HepG2 (cell line): ENCODE results near the gene ZKSCAN5. TPM values are rescaled to one million over a fixed set of nuclear protein-coding genes. Genes with fewer than 3 reads are reported as not detected.

Experiments used
- AKNA ChIP-seq: sonication (generic); formaldehyde crosslinking; IDR thresholded peaks from 2 replicates; pipeline ENCODE4 v1.4.0; 2020; ENCODE audit warnings: missing genetic modification reagents, borderline replicate concordance
- ATM ChIP-seq: fragments of 450-650 bp; IDR thresholded peaks from 2 replicates; pipeline ENCODE4 v1.7.1; 2017; ENCODE audit warnings: mild to moderate bottlenecking, borderline replicate concordance
- CBFB ChIP-seq: sonication (generic); formaldehyde crosslinking; IDR thresholded peaks from 2 replicates; pipeline ENCODE4 v1.4.0; 2020; ENCODE audit warnings: missing genetic modification reagents
- FLYWCH1 ChIP-seq: sonication (generic); formaldehyde crosslinking; IDR thresholded peaks from 2 replicates; pipeline ENCODE4 v1.8.1; 2023; ENCODE audit warnings: mild to moderate bottlenecking, missing genetic modification reagents
- GTF2F1 ChIP-seq: fragments of 150-350 bp; IDR thresholded peaks from 2 replicates; pipeline ENCODE4 v1.6.1; 2014; ENCODE audit warnings: low read length
- JUN ChIP-seq: sonication (generic); formaldehyde crosslinking; IDR thresholded peaks from 2 replicates; pipeline ENCODE4 v1.4.0; 2020; ENCODE audit warnings: mild to moderate bottlenecking, missing genetic modification reagents
- KMT2A ChIP-seq: sonication (generic); formaldehyde crosslinking; IDR thresholded peaks from 2 replicates; pipeline ENCODE4 v1.4.0; 2020; ENCODE audit warnings: missing genetic modification reagents
- NFIB ChIP-seq: sonication (generic); formaldehyde crosslinking; IDR thresholded peaks from 2 replicates; pipeline ENCODE4 v1.9.0; 2021; ENCODE audit warnings: missing genetic modification reagents, mild to moderate bottlenecking, borderline replicate concordance
- RARG ChIP-seq: sonication (generic); formaldehyde crosslinking; IDR thresholded peaks from 2 replicates; pipeline ENCODE4 v1.4.0; 2020; ENCODE audit warnings: low read depth, mild to moderate bottlenecking, missing genetic modification reagents
- SCMH1 ChIP-seq: sonication (generic); formaldehyde crosslinking; IDR thresholded peaks from 2 replicates; pipeline ENCODE4 v1.9.0; 2021; ENCODE audit warnings: missing genetic modification reagents, mild to moderate bottlenecking, borderline replicate concordance
- SNAPC2 ChIP-seq: sonication (generic); formaldehyde crosslinking; IDR thresholded peaks from 2 replicates; pipeline ENCODE4 v1.8.1; 2022; ENCODE audit warnings: mild to moderate bottlenecking, missing genetic modification reagents
- SOX5 ChIP-seq: IDR thresholded peaks from 2 replicates; pipeline ENCODE4 v1.6.1; 2016; ENCODE audit warnings: borderline replicate concordance
- TAF1 ChIP-seq: sonication (generic); formaldehyde crosslinking; IDR thresholded peaks from 2 replicates; pipeline ENCODE4 v1.4.0; 2020; ENCODE audit warnings: missing genetic modification reagents
- ZHX1 ChIP-seq: sonication (generic); formaldehyde crosslinking; IDR thresholded peaks from 2 replicates; pipeline ENCODE4 v1.8.1; 2022; ENCODE audit warnings: low read depth, mild to moderate bottlenecking, missing genetic modification reagents
- ZNF251 ChIP-seq: sonication (generic); formaldehyde crosslinking; IDR thresholded peaks from 2 replicates; pipeline ENCODE4 v1.9.0; 2021; ENCODE audit warnings: mild to moderate bottlenecking, missing genetic modification reagents
- ZNF292 ChIP-seq: sonication (generic); formaldehyde crosslinking; IDR thresholded peaks from 2 replicates; pipeline ENCODE4 v1.8.1; 2022; ENCODE audit warnings: mild to moderate bottlenecking, low read depth, missing genetic modification reagents, borderline replicate concordance
- ZNF678 ChIP-seq: sonication (generic); formaldehyde crosslinking; IDR thresholded peaks from 2 replicates; pipeline ENCODE4 v1.4.0; 2020; ENCODE audit warnings: mild to moderate bottlenecking, missing genetic modification reagents
- ZNF709 ChIP-seq: sonication (generic); formaldehyde crosslinking; IDR thresholded peaks from 2 replicates; pipeline ENCODE4 v1.5.0; 2020; ENCODE audit warnings: mild to moderate bottlenecking, missing genetic modification reagents
- polyA plus RNA-seq, 8 experiments: library from polyadenylated mRNA; depleted of rRNA in 3 of 8; stranded (reverse) in 7 of 8; unstranded in 1 of 8; fragments of >200 nt; fragmentation: Illumina TruSeq in 4 of 8; extraction: Trizol in 4 of 8; gene quantifications; 2 replicates each; pipeline versions ENCODE4 v1.2.1 to v1.2.3, GENCODE V29; 2011 to 2016; ENCODE audit warnings: low read depth in 4 of 8, missing spikeins in 1 of 8, mixed read lengths in 1 of 8; ENCODE audit not compliant: insufficient read depth in 1 of 8
- total RNA-seq, 5 experiments: library from RNA; depleted of rRNA; stranded (reverse); fragments of >200 nt; fragmentation: Illumina TruSeq; extraction: Trizol; gene quantifications; 2 replicates each; pipeline ENCODE4 v1.2.3, GENCODE V29; 2016; ENCODE audit warnings: low read depth in 1 of 5
- TF ChIP-seq, protein P1 (sequence below): sonication (generic); formaldehyde crosslinking; IDR thresholded peaks from 2 replicates; pipeline ENCODE4 v1.4.0; 2020; ENCODE audit warnings: missing genetic modification reagents
- TF ChIP-seq, protein P2 (sequence below): IDR thresholded peaks from 2 replicates; pipeline ENCODE4 v1.6.1; 2016; ENCODE audit warnings: low read depth

Gene ZKSCAN5
- total and polyA plus RNA-seq, 2 of the 13 experiments (the other 11 are each of a cell fraction or from before 2014, with no cell fraction given), result 5.5 to 11.7 TPM

DNA sequence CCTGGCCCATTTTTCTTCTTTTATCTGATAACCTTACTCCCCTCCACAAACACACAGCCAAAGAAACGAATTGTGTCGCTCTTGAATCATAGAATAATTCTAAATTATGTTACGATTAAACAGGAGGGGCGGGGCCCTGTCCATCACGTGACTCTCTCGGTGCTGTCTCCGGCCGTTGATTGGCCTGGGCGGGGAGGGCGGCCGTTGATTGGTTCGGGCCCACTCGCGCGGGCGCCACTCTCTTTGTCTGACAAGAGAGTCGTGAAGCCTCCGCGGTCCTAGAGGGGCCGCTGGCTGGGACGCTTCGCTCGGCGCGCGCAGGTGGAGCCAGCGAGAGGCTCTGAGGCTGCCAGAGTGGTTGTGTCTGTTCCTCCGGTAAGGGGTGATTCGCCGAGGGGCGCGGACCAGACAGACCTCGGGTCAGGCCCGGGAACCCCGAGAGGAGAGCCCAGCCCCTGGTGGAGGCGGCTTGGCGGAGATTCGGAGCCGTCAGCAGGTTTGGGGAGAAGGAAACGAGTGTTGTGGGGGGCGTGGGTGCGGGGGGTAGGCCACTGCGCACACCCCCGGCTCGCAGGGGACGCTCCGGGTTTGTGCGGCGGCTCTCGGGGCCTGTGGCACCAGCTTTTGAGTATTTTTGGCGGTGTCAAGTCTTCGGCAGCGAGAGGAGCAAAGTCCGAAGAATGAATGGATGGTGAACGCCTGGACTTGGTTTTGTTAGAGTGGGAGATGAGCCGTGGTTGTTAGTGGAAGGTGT, 31.7 kb upstream of the ZKSCAN5 start, which contains the start of gene ZNF789 (continued):
- TF ChIP-seq AKNA (CRISPR knock-in tag) (no peak), SCMH1 (CRISPR knock-in tag) (no peak), ZHX1 (CRISPR knock-in tag) (no peak), ZNF709 (CRISPR knock-in tag) (peak; percentile 74; the same call in 1 of the 2 replicates), ZNF292 (CRISPR knock-in tag) (peak; percentile 39; the same call in 1 of the 2 replicates), ZNF678 (CRISPR knock-in tag) (peak; percentile 86; the same call in 1 of the 2 replicates), SOX5 (no peak), NFIB (no peak), TAF1 (CRISPR knock-in tag) (peak; percentile 88), CBFB (CRISPR knock-in tag) (no peak), ZNF251 (no peak), SNAPC2 (CRISPR knock-in tag) (no peak), GTF2F1 (0 out of 2 replicates have a peak, but pooled peaks have one; percentile 63), FLYWCH1 (CRISPR knock-in tag) (no peak), ATM (no peak), JUN (CRISPR knock-in tag) (no peak), RARG (CRISPR knock-in tag) (peak; percentile 57; the same call in 1 of the 2 replicates), KMT2A (CRISPR knock-in tag) (peak; percentile 57; the same call in 1 of the 2 replicates)
- TF ChIP-seq, protein P1, sequence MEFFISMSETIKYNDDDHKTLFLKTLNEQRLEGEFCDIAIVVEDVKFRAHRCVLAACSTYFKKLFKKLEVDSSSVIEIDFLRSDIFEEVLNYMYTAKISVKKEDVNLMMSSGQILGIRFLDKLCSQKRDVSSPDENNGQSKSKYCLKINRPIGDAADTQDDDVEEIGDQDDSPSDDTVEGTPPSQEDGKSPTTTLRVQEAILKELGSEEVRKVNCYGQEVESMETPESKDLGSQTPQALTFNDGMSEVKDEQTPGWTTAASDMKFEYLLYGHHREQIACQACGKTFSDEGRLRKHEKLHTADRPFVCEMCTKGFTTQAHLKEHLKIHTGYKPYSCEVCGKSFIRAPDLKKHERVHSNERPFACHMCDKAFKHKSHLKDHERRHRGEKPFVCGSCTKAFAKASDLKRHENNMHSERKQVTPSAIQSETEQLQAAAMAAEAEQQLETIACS (CRISPR knock-in tag), result no peak
- TF ChIP-seq, protein P2, sequence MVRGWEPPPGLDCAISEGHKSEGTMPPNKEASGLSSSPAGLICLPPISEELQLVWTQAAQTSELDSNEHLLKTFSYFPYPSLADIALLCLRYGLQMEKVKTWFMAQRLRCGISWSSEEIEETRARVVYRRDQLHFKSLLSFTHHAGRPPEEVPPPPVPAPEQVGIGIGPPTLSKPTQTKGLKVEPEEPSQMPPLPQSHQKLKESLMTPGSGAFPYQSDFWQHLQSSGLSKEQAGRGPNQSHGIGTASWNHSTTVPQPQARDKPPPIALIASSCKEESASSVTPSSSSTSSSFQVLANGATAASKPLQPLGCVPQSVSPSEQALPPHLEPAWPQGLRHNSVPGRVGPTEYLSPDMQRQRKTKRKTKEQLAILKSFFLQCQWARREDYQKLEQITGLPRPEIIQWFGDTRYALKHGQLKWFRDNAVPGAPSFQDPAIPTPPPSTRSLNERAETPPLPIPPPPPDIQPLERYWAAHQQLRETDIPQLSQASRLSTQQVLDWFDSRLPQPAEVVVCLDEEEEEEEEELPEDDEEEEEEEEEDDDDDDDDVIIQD (CRISPR knock-in tag), result no peak
